Measurements from ENCODE around the gene PLXDC2.

DNA sequence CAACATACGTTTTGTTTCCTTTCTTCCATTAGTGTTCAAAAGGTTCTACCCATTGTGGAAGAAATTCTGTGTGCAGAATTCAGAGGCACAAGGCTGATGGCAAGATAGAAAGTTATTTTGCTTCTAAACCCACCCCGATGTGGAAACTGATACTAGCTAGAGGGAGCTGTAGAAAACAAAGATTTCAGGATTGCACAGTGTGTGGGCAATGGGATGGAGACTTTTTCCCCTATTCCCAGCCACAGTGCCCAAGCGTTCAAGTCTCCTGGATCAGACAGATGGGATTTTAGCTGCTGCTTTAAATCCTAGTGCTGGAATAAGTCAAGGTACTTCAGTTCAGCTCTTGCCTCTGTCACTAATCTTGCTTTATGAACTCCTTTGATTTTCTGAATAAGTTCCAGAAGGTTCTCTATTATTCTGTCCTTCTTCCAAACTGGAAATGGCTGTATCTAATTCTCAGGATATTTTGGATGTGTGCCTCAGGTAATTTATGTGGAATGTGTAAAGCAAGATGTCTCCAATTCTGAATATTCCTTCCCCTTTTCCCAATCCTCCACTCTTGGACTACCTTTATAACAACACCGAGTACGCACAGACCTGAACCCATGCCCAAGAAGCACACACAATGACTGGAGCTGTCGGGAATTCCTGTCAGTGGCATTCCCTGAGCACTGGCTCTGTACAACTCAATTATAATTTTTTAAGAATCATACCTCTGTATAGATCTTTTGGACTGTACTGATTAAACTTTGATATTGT, 473.0 kb downstream of the PLXDC2 start:
- TF ChIP-seq, protein P1, sequence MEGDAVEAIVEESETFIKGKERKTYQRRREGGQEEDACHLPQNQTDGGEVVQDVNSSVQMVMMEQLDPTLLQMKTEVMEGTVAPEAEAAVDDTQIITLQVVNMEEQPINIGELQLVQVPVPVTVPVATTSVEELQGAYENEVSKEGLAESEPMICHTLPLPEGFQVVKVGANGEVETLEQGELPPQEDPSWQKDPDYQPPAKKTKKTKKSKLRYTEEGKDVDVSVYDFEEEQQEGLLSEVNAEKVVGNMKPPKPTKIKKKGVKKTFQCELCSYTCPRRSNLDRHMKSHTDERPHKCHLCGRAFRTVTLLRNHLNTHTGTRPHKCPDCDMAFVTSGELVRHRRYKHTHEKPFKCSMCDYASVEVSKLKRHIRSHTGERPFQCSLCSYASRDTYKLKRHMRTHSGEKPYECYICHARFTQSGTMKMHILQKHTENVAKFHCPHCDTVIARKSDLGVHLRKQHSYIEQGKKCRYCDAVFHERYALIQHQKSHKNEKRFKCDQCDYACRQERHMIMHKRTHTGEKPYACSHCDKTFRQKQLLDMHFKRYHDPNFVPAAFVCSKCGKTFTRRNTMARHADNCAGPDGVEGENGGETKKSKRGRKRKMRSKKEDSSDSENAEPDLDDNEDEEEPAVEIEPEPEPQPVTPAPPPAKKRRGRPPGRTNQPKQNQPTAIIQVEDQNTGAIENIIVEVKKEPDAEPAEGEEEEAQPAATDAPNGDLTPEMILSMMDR (IDR thresholded peaks at IDR 0.05): no peak
- TF ChIP-seq POLR2A (IDR thresholded peaks at IDR 0.05) (no peak), POLR2AphosphoS5 (IDR thresholded peaks at IDR 0.05; ENCODE audit: insufficient read depth in 1 of 2, low read depth in 1 of 2) (no peak)

Measured in vagina (tissue), 2 donors.